GM19452 (cell line): ENCODE measurements around the gene ARHGAP33.

Source experiments
- ATAC-seq: cut with Tn5 transposase; IDR thresholded peaks from one replicate; pipeline ENCODE4 v1.9.1; 2021; ENCODE audit not compliant: unreplicated experiment

Gene ARHGAP33

DNA sequence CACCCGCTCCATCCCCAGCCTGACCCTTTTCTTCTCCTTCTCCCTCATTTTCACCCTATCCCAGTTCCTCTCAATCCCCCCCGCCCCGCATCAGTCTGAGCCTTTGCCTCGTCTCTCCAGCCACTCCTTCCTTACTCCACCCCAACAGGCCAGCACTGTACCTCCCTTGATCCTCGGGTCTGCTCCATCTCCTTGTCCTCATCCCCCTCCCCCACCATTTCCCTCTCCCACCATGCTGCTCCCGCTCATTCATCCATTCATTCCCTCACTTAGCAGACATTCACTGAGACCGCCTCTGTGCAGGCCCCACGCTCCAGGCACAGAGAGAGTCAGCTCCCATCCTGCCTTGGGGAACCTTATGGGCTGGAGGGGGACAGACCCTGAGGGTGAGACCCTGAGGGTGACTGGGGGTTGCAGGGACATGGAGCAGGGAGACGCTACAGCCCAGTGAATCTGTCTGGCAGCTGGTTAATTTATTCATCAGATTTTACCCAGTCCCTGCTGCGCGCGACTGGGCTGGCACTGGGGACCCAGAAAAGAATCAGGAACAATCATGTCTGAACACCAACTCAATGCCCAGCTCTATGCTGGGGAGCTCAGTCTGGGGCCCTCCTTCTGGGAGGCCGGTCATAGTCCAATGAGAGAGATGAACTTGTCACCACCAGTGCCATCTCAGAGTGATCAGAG is 881 bp downstream of the ARHGAP33 start:
- ATAC-seq: no peak

DNA sequence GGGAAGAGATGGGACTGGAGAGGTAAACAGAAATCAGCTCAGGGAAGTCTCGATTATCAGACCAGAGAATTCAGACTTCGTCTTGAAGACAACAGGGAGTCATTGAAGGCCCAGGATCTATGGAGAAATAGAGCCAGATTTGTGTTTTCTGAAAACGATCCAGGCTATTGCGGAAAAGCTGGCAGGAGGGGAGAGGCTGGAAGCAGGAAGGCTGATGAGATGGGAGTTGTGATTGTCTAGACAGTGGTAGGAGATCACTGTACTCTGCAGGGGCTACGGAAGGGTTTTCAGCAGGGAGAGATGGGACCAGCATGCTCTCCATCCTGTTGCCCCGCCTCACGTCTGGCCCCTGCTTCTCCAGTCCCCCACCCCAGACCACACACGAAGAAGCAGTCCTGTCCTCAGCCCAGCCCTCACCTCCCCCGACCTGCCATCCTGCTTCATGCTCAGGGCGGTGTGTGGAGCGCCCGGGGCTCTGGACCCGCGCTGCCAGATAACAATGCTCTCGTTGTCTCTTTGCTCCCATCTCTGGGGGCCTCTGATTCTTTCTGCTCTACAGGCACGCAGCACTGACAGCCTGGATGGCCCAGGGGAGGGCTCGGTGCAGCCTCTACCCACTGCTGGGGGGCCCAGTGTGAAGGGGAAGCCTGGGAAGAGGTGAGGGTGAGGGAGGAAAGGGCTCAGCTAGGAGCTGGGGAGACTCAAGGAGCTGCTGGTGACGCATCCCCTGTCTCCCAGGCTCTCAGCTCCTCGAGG is 1.9 kb downstream of the ARHGAP33 start:
- no peak for ATAC-seq

- no peak for ATAC-seq
Measured at GRCh38 chr19:35777961-35778360, 2.6 kb downstream of the ARHGAP33 start.

DNA sequence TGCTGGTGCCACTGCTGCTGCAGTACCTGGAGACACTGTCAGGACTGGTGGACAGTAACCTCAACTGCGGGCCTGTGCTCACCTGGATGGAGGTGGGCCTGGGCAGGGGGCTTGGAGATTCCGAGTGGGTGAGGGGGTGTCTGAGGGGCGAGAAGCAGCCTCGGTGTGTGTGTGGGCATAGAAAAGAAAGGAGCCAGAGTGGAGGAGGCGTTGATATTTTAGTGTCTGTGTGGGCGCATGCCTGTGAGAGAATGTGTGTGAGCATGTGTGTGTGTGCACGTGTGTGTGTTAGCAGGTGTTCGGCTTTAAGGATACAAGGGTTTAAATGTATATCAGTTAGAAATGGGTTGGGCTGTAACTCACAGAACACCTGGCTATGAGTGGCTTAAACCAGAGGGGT is 3.7 kb downstream of the ARHGAP33 start:
- ATAC-seq: no peak

GRCh38 chr19:35780058-35780457 is 4.7 kb downstream of the ARHGAP33 start:
- no peak for ATAC-seq

DNA sequence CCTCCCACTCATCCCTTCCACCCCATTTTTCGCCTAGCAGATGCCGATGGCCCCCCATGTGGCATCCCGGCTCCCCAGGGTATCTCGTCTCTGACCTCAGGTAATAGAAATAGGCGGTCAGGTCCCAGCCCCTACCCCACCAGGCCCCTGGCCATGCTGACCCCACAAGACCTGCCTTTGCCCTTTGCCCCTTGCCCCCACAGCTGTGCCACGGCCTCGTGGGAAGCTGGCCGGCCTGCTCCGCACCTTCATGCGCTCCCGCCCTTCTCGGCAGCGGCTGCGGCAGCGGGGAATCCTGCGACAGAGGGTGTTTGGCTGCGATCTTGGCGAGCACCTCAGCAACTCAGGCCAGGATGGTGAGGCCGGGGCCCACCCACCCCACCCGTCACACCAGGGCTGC is 5.4 kb downstream of the ARHGAP33 start:
- no peak for ATAC-seq

DNA sequence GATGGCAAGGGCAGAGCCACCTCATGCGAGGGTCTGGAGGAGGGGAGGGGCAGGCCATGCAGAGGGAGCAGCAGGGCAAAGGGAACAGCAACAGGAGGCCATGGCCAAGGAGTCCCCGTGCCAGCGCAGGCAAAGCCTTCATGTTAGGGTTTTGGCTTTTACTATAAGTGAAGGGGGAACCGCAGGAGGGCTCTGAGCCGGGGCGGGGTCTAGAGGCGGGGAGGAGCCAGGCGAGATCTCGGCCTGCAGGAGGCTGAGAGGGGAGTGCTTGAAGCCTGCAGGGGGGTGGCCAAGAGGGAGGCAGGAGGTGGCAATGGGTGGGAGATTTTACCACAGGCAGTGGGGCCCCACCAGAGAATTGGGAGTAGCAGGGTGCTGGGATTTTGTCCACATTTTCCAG is 6.3 kb downstream of the ARHGAP33 start:
- ATAC-seq: no peak

DNA sequence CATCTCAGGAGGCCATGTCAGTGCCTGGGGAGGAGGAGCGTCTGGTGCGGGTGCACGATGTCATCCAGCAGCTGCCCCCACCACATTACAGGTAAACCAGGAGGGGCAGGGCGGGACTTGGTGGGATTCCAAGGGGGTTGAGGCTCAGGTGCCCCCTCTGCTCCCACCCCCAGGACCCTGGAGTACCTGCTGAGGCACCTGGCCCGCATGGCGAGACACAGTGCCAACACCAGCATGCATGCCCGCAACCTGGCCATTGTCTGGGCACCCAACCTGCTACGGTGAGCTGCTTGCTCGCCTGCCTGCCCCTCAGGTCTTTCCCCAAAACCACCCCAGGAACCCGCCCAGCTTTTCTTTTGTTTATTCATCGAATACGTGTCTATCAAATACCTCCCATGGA is 7.2 kb downstream of the ARHGAP33 start:
- no peak for ATAC-seq

DNA sequence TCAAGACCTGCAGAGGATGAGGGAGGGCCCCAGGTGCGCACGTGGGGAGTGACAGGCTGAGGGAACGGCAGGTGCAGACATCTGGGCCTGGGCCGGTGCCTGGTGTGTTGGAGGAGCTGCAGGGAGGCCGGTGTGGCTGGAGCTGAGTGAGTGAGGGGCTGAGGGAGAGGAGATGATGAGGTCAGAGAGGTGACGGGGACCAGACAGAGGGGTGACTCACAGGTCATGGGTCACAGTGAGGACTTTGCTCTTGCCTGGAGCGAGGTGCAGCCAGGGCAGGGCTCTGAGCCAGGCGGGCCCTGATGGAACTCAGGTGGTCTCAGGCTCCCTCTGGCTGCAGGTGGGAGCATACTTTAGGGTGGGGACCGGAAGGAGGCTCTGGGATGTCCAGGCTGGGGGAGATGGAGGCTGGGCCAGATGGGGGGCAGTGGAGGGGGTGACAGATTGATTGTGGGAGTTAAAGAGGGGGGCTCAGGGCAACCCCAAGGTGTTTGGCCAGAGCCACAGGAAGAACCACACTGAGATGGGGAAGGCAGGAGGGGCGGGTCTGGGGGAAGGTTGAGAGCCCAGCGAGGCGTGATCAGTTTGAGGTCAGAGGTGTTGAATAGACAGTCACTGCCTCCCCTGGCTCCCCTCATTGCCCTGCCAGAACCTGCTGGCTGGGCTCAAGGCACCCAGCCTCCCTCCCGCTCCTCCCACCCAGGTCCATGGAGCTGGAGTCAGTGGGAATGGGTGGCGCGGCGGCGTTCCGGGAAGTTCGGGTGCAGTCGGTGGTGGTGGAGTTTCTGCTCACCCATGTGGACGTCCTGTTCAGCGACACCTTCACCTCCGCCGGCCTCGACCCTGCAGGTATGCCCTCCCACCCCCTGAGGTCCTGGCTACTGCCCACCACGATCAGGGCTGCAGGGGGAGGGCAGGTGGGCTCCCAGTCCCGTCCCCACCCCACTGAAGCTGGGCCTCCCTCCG is 8.4 kb downstream of the ARHGAP33 start:
- no peak for ATAC-seq

- no peak for ATAC-seq
Measured at GRCh38 chr19:35784503-35785338, 9.4 kb downstream of the ARHGAP33 start.

DNA sequence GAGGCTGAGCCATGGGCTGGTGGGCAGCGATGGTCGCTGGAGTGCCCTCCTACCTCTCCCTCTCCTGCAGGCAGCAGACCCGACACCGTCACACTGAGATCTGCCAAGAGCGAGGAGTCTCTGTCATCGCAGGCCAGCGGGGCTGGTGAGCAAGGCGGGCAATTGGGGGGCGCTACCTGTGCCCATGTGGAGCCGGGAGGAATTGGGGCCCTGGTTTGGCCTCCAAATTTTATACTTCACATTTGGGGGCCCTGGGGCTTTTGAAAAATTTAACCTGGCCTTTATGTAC is 9.9 kb downstream of the ARHGAP33 start:
- no peak for ATAC-seq

DNA sequence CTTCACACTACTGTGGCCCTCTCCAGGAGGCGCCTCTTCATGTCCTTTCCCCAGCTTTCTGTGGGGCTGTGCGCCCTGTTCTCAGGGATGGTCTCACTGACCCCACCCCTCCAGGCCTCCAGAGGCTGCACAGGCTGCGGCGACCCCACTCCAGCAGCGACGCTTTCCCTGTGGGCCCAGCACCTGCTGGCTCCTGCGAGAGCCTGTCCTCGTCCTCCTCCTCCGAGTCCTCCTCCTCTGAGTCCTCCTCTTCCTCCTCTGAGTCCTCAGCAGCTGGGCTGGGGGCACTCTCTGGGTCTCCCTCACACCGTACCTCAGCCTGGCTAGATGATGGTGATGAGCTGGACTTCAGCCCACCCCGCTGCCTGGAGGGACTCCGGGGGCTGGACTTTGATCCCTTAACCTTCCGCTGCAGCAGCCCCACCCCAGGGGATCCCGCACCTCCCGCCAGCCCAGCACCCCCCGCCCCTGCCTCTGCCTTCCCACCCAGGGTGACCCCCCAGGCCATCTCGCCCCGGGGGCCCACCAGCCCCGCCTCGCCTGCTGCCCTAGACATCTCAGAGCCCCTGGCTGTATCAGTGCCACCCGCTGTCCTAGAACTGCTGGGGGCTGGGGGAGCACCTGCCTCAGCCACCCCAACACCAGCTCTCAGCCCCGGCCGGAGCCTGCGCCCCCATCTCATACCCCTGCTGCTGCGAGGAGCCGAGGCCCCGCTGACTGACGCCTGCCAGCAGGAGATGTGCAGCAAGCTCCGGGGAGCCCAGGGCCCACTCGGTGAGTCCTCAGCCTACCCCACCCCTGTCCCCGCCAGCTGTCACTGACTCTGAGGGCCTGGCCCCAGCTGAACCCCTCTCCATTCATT is 11.2 kb downstream of the ARHGAP33 start:
- ATAC-seq: no peak

GRCh38 chr19:35787227-35787799 is 11.9 kb downstream of the ARHGAP33 start:
- no peak for ATAC-seq

DNA sequence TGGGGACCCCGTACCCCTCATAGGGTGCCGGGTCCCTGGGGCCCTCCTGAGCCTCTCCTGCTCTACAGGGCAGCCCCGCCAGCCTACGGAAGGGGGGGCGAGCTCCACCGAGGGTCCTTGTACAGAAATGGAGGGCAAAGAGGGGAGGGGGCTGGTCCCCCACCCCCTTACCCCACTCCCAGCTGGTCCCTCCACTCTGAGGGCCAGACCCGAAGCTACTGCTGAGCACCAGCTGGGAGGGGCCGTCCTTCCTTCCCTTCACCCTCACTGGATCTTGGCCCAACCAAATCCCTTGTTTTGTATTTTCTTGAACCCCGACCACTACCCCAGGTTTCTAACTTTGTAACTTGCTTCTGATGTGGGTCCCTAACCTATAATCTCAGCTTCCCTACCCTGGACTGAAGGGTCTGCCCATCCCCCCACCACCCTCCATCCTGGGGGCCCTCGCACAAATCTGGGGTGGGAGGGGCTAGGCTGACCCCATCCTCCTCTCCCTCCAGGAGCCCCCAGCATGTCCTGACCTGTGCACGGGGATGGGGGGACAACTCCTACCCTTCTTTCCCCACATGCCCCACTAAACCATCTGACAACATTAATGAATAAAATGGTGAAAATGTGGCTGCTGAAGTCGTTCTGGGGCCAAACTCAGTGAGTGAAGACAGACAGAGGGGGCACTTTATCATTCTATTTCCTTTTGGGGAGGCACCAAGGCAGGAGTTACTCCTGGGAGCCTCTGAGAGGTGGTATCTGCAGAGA is 13.0 kb downstream of the ARHGAP33 start:
- no peak for ATAC-seq

DNA sequence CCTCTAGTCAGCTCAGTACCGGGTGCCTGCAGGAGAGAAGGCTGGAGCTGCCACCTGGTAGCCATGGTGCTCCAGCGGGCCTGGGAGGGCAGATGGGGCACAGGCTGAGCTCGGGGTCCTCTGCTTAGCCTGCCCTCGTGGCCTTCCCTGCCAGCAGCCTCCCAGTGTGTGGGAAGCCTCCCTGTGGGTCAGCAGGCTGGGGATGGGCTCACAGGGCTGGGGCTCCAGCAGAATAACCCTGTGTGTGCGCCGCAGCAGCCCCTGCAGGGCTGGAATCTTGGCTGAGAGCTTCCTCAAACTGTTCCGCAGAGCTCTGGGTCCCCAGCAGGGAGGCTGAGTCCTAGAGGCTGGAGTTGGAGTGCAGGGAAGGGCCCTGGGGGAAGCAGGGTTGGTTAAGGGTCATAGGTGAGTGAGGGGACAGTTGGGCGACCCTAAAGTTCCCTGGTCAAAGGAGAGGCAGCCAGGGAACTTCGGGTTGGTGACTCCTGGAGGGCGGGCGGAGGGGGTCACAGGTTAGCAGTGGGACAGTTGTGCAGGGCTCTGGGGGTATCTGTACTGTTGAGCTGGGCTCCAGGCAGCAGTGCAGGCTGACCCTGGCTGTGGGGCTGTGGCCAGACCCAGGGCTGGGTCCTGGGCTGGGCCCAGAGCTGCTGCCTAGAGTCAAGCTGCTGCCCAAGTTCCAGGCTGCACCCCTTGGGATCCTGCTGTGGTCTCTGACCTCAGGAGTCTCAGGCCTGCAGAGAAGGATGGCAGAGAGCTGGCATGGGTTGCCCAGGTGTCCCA is 14.0 kb downstream of the ARHGAP33 start:
- no peak for ATAC-seq

GRCh38 chr19:35789978-35790944 is 14.9 kb downstream of the ARHGAP33 start:
- no peak for ATAC-seq
